ENCODE measurements around the gene SLC9A9.

GRCh38 chr3:143536817-143537535 is 311.3 kb downstream of the SLC9A9 start:
- TF ChIP-seq CTCF (optimal IDR thresholded peaks at IDR 0.05 in 1 of 3, IDR thresholded peaks at IDR 0.05 in 1 of 3, conservative IDR thresholded peaks at IDR 0.05 in 1 of 3; ENCODE audit: extremely low read depth in 1 of 3, insufficient read depth in 2 of 3, low read length in 3 of 3) (no peak), EZH2 (IDR thresholded peaks at IDR 0.05; ENCODE audit: low read length) (no peak)

All from keratinocyte (primary cell).